ENCODE results near the gene ISLR. TPM values are rescaled to one million over a fixed set of nuclear protein-coding genes. Genes with fewer than 3 reads are reported as not detected.

Gene ISLR
- polyA plus RNA-seq, 1 donor from 2014 or later: not detected

GRCh38 chr15:74209997-74210671 is 36.6 kb downstream of the ISLR start:
- H3K4me3 ChIP-seq (ENCODE audit: low read length): no peak overlapping the region
- no peaks in the 10 kb centered on the region for H3K79me2 ChIP-seq (replicated peaks; ENCODE audit: insufficient read depth, low read length)
- no peaks in the 10 kb centered on the region for H3K9me3 ChIP-seq (ENCODE audit: low read length)
- H2AFZ ChIP-seq (ENCODE audit: low read depth, low read length): no peak overlapping the region
- H3K4me2 ChIP-seq (ENCODE audit: low read length): no peak overlapping the region
- H3K9ac ChIP-seq (ENCODE audit: low read length): peak overlapping the region; percentile 19
- H3K9me2 ChIP-seq (ENCODE audit: insufficient read depth, low read length): no peaks in the 10 kb centered on the region
- no peaks in the 10 kb centered on the region for H4K20me1 ChIP-seq (ENCODE audit: insufficient read depth)
- H3K27ac ChIP-seq (ENCODE audit: low read length): peak overlapping the region; percentile 35
- no peaks in the 10 kb centered on the region for H3K36me3 ChIP-seq (ENCODE audit: insufficient read depth, low read length)
- no peaks in the 10 kb centered on the region for H3K27me3 ChIP-seq (ENCODE audit: insufficient read depth, low read depth, low read length)
- TF ChIP-seq SMC3 (conservative IDR thresholded peaks at IDR 0.05; ENCODE audit: poor library complexity) (no peak), EP300 (conservative IDR thresholded peaks at IDR 0.05; ENCODE audit: poor library complexity, severe bottlenecking) (no peak), REST (IDR thresholded peaks at IDR 0.05; ENCODE audit: borderline replicate concordance) (peak; percentile 37), RAD21 (conservative IDR thresholded peaks at IDR 0.05) (no peak), MXI1 (conservative IDR thresholded peaks at IDR 0.05; ENCODE audit: poor library complexity, severe bottlenecking) (no peak)
- H3F3A ChIP-seq (ENCODE audit: insufficient read depth, low read length, poor library complexity, severe bottlenecking): peaks cover 4% of the 10 kb centered on the region

GRCh38 chr15:74210729-74211128 is 37.2 kb downstream of the ISLR start:
- no peak overlapping the region for H3K4me2 ChIP-seq (ENCODE audit: low read length)
- no peaks in the 10 kb centered on the region for H3K79me2 ChIP-seq (replicated peaks; ENCODE audit: insufficient read depth, low read length)
- H3K9me2 ChIP-seq (ENCODE audit: insufficient read depth, low read length): no peaks in the 10 kb centered on the region
- H2AFZ ChIP-seq (ENCODE audit: low read depth, low read length): no peak overlapping the region
- no peaks in the 10 kb centered on the region for H3K27me3 ChIP-seq (ENCODE audit: insufficient read depth, low read depth, low read length)
- no peaks in the 10 kb centered on the region for H3K36me3 ChIP-seq (ENCODE audit: insufficient read depth, low read length)
- H3K9ac ChIP-seq (ENCODE audit: low read length): no peak overlapping the region
- no peak overlapping the region for H3K27ac ChIP-seq (ENCODE audit: low read length)
- TF ChIP-seq REST (IDR thresholded peaks at IDR 0.05; ENCODE audit: borderline replicate concordance) (no peak), TAF1 (IDR thresholded peaks at IDR 0.05; ENCODE audit: low read depth) (no peak), SMC3 (conservative IDR thresholded peaks at IDR 0.05; ENCODE audit: poor library complexity) (no peak), CTCF (IDR thresholded peaks at IDR 0.05; ENCODE audit: poor library complexity, severe bottlenecking) (no peak)
- H3K9me3 ChIP-seq (ENCODE audit: low read length): no peaks in the 10 kb centered on the region
- peaks cover 4% of the 10 kb centered on the region for H3F3A ChIP-seq (ENCODE audit: insufficient read depth, low read length, poor library complexity, severe bottlenecking)
- H3K4me3 ChIP-seq (ENCODE audit: low read length): no peak overlapping the region
- H4K20me1 ChIP-seq (ENCODE audit: insufficient read depth): no peaks in the 10 kb centered on the region

Data from neural cell (in vitro differentiated cells).